Common myeloid progenitor, CD34-positive (primary cell): ENCODE data around the gene HS3ST4.
A peak's percentile ranks its signal among the peaks of the same experiment; 100 is the strongest.

ENCODE experiments used
- CTCF ChIA-PET: fragments of 350-600 bp; sonication (Branson Sonifier 250); formaldehyde crosslinking; loops from one replicate; lab custom pipeline; 2021; ENCODE audit warnings: antibody characterized with exemption; lab: Charles Lee
- POLR2A ChIA-PET: fragments of 350-600 bp; sonication (Branson Sonifier 250); formaldehyde crosslinking; loops from one replicate; lab custom pipeline; 2021; ENCODE audit warnings: antibody characterized with exemption; lab: Charles Lee
- DNase-seq, 3 donors: peaks; one replicate each; pipeline versions ENCODE4 v3.0.0 to v3.0.0-alpha.2; 2013
- H3K27ac ChIP-seq, 2 experiments: 1 replicate in 1 of 2; 2 replicates in 1 of 2; pipeline ENCODE4 v1.7.0; 2013; ENCODE audit warnings: inconsistent platforms in 2 of 2, low read length in 2 of 2, mild to moderate bottlenecking in 2 of 2, low read depth in 1 of 2, moderate library complexity in 1 of 2; ENCODE audit not compliant: severe bottlenecking in 2 of 2, insufficient read depth in 1 of 2, poor library complexity in 1 of 2
- H3K27me3 ChIP-seq, 5 experiments: replicated peaks in 2 of 5; 1 replicate in 3 of 5; 2 replicates in 2 of 5; pipeline versions ENCODE4 v1.6.1 to v1.7.0; 2013; ENCODE audit warnings: low read length in 4 of 5, mild to moderate bottlenecking in 2 of 5, moderate library complexity in 2 of 5, inconsistent platforms in 1 of 5; ENCODE audit not compliant: insufficient read depth in 5 of 5, control insufficient read depth in 4 of 5
- H3K36me3 ChIP-seq, 4 experiments: 1 replicate in 2 of 4; 2 replicates in 2 of 4; pipeline versions ENCODE4 v1.6.1 to v1.7.0; 2013; ENCODE audit warnings: low read length in 3 of 4, control low read depth in 1 of 4, mild to moderate bottlenecking in 1 of 4; ENCODE audit not compliant: control insufficient read depth in 4 of 4, insufficient read depth in 4 of 4
- H3K4me1 ChIP-seq, 4 experiments: 1 replicate in 3 of 4; 2 replicates in 1 of 4; pipeline versions ENCODE4 v1.6.1 to v1.7.1; 2013; ENCODE audit warnings: low read length in 3 of 4, mild to moderate bottlenecking in 3 of 4, control low read depth in 1 of 4, inconsistent platforms in 1 of 4, moderate library complexity in 1 of 4; ENCODE audit not compliant: control insufficient read depth in 4 of 4, insufficient read depth in 4 of 4; ENCODE audit errors: control extremely low read depth in 1 of 4
- H3K4me3 ChIP-seq, 7 experiments: 1 replicate in 4 of 7; 2 replicates in 3 of 7; pipeline versions ENCODE4 v1.5.1 to v1.7.0; 2013; ENCODE audit warnings: mild to moderate bottlenecking in 7 of 7, low read length in 6 of 7, moderate library complexity in 6 of 7, inconsistent platforms in 2 of 7, low read depth in 2 of 7, control low read depth in 1 of 7; ENCODE audit not compliant: insufficient read depth in 4 of 7, control insufficient read depth in 1 of 7; ENCODE audit errors: extremely low read depth in 1 of 7
- H3K9me3 ChIP-seq, 5 experiments: 1 replicate in 4 of 5; 2 replicates in 1 of 5; pipeline versions ENCODE4 v1.6.1 to v1.7.1; 2013; ENCODE audit warnings: low read length in 4 of 5, mild to moderate bottlenecking in 2 of 5, inconsistent platforms in 1 of 5, low read depth in 1 of 5, moderate library complexity in 1 of 5; ENCODE audit not compliant: control insufficient read depth in 4 of 5, insufficient read depth in 2 of 5; ENCODE audit errors: control extremely low read depth in 1 of 5
- WGBS: methylation state at CpG from one replicate; pipeline ENCODE4 v1.1.5; 2013; ENCODE audit not compliant: insufficient coverage; 5-methylcytosine and 5-hydroxymethylcytosine counted together

HS3ST4 gene

GRCh38 chr16:25692351-25692741 is 587 bp downstream of the HS3ST4 start:
- H3K9me3 ChIP-seq = no peaks in the 10 kb centered on the region
- no peaks in the 10 kb centered on the region for H3K36me3 ChIP-seq
- peaks cover 0 to 15% (median 6%) of the 10 kb centered on the region in 4 experiments for H3K4me1 ChIP-seq
- H3K27ac ChIP-seq = no peak overlapping the region
- ChIA-PET CTCF (no interaction called here), POLR2A (no interaction called here)
- DNase-seq = peak in 1 of 3 donors; percentile 6
- peak overlapping the region in 2 of 7 experiments; percentile 29 to 42 for H3K4me3 ChIP-seq
- peaks cover 25 to 95% (median 45%) of the 10 kb centered on the region in 5 experiments for H3K27me3 ChIP-seq
- WGBS = under 1% methylated on average over 36 of the region's 56 CpGs

- 3% methylated on average over 62 of the region's 70 CpGs for WGBS
- no peak for DNase-seq
- POLR2A ChIA-PET = no interaction called here
- CTCF ChIA-PET = no interaction called here
- no peaks in the 10 kb centered on the region for H3K9me3 ChIP-seq
- peaks cover 25 to 92% (median 46%) of the 10 kb centered on the region in 5 experiments for H3K27me3 ChIP-seq
- peak overlapping the region in 2 of 7 experiments; percentile 28 to 29 for H3K4me3 ChIP-seq
- no peak overlapping the region for H3K27ac ChIP-seq
- peaks cover 0 to 15% (median 6%) of the 10 kb centered on the region in 4 experiments for H3K4me1 ChIP-seq
- no peaks in the 10 kb centered on the region for H3K36me3 ChIP-seq
Observed at GRCh38 chr16:25692742-25693508, 1.2 kb downstream of the HS3ST4 start.

DNA sequence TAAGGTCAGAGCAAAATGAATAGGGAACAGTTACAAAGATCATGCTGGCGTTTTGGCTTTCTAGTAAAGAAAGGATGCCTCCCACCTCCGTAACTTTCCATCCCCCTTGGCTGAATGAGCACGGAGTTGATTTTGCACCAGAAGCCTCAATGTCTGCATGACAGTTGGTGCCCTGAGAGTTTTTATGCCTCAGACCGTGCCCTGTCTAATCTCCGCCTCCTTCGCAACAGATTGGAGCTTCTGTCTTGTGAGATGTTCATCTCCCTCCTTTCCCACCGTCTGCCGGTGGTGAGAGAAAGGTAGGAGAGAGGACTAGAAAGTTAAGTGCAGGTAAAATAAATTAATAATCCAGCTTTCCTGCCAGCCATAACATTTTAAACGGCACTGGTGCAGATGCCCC is 1.9 kb downstream of the HS3ST4 start:
- 5% methylated on average over 5 of the region's 9 CpGs for WGBS
- DNase-seq = no peak
- H3K27ac ChIP-seq = no peak overlapping the region
- peaks cover 0 to 15% (median 6%) of the 10 kb centered on the region in 4 experiments for H3K4me1 ChIP-seq
- H3K9me3 ChIP-seq = no peaks in the 10 kb centered on the region
- no peaks in the 10 kb centered on the region for H3K36me3 ChIP-seq
- POLR2A ChIA-PET = no interaction called here
- H3K27me3 ChIP-seq = peaks cover 25 to 87% (median 51%) of the 10 kb centered on the region in 5 experiments
- H3K4me3 ChIP-seq = no peak overlapping the region
- CTCF ChIA-PET = no interaction called here

DNA sequence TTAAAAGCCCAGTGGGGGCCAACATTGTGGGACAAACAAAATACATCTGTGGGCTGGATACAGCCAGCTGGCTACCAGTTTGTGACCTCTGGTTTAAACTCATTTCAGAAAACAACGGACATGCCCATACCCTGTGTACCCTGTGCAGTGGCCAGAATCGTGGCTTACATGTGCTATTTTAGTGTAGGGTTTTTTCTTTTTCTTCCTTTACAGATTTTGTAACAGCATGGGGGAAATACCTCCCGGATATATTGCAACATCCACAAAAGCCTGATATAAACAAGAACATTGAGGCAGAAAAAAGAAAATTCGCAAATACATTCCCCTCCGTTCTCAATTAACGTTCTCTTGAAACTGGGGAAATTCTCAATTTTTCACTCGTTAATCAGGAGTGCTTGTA is 7.3 kb downstream of the HS3ST4 start:
- Histone ChIP-seq H3K4me1 (no peaks in the 10 kb centered on the region), H3K27ac (no peak overlapping the region), H3K27me3 (peaks cover 13 to 53% (median 16%) of the 10 kb centered on the region in 5 experiments), H3K9me3 (no peaks in the 10 kb centered on the region), H3K36me3 (no peaks in the 10 kb centered on the region), H3K4me3 (no peak overlapping the region)
- POLR2A ChIA-PET = no interaction called here
- WGBS = 43% methylated on average over 1 of the region's 7 CpGs
- no peak for DNase-seq
- CTCF ChIA-PET = no interaction called here

GRCh38 chr16:25700547-25700946 is 8.8 kb downstream of the HS3ST4 start:
- H3K9me3 ChIP-seq = no peaks in the 10 kb centered on the region
- no peak overlapping the region for H3K4me3 ChIP-seq
- H3K36me3 ChIP-seq = no peaks in the 10 kb centered on the region
- POLR2A ChIA-PET = no interaction called here
- H3K4me1 ChIP-seq = no peaks in the 10 kb centered on the region
- WGBS = 100% methylated on average over 3 of the region's 6 CpGs
- no peak for DNase-seq
- CTCF ChIA-PET = no interaction called here
- peaks cover 6 to 41% (median 9%) of the 10 kb centered on the region in 5 experiments for H3K27me3 ChIP-seq
- no peak overlapping the region for H3K27ac ChIP-seq

DNA sequence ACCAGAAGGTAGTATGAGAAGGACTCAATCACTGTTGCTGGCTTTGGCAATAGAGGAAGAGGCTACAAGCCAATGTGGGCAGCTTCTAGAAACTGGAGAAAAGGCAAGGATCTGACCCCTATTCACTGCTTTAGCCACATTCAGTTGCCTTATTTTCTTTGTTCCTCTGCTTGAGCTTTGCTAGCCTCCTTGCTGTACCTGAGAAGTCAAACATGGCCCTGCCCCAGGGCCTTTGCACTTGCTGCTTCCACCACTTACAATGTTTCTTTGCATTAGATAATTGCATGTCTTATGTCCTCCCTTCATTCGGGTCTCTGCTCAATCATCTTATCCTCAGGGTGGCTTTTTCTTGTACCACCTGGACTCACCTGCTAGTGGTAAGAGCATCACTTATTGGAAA is 15.8 kb downstream of the HS3ST4 start:
- 100% methylated on average over 1 of the region's 1 CpG for WGBS
- Histone ChIP-seq H3K36me3 (no peaks in the 10 kb centered on the region), H3K27me3 (peaks cover 2 to 34% (median 10%) of the 10 kb centered on the region in 5 experiments), H3K9me3 (no peaks in the 10 kb centered on the region), H3K4me1 (no peaks in the 10 kb centered on the region), H3K27ac (no peak overlapping the region), H3K4me3 (no peak overlapping the region)
- ChIA-PET POLR2A (no interaction called here), CTCF (no interaction called here)
- no peak for DNase-seq

GRCh38 chr16:25707982-25708583 is 16.3 kb downstream of the HS3ST4 start:
- no peaks in the 10 kb centered on the region for H3K36me3 ChIP-seq
- H3K4me1 ChIP-seq = no peaks in the 10 kb centered on the region
- no peak overlapping the region for H3K4me3 ChIP-seq
- WGBS = no CpG with 5 or more reads among the region's 3 CpGs
- no peak overlapping the region for H3K27ac ChIP-seq
- ChIA-PET POLR2A (no interaction called here), CTCF (no interaction called here)
- no peaks in the 10 kb centered on the region for H3K9me3 ChIP-seq
- peak; percentile 7 to 30 (median 22) for DNase-seq
- peaks cover 2 to 34% (median 10%) of the 10 kb centered on the region in 5 experiments for H3K27me3 ChIP-seq
